Right lobe of liver (tissue), 6 donors: Measurements from ENCODE around the gene C20orf204. TPM values are rescaled to one million over a fixed set of nuclear protein-coding genes. Genes with fewer than 3 reads are reported as not detected.

Source experiments
- ATAC-seq, 4 donors: fragments of 200-7000 bp; cut with Tn5 transposase; one replicate each; pipeline ENCODE4 v1.9.1; 2020; ENCODE audit warnings: mild to moderate bottlenecking in 4 of 4, moderate library complexity in 4 of 4
- DNase-seq, 3 donors: peaks; one replicate each; pipeline ENCODE4 v3.0.0-alpha.2; 2020
- H3K27ac ChIP-seq, 3 donors: fragments of 200-600 bp; one replicate each; pipeline ENCODE4 v1.8.0; 2022
- H3K27me3 ChIP-seq, 2 donors: fragments of 200-600 bp; one replicate each; pipeline ENCODE4 v1.8.0; 2022
- H3K36me3 ChIP-seq, 4 donors: fragments of 200-600 bp; sonication (generic) in 1 of 4; one replicate each; pipeline versions ENCODE4 v1.5.1 to v1.8.0; 2017 to 2022; ENCODE audit warnings: control low read depth in 1 of 4
- H3K4me1 ChIP-seq, 4 donors: fragments of 200-600 bp; sonication (generic) in 1 of 4; one replicate each; pipeline versions ENCODE4 v1.5.1 to v1.8.0; 2017 to 2022; ENCODE audit warnings: control low read depth in 1 of 4
- H3K4me3 ChIP-seq, 3 donors: fragments of 200-600 bp; one replicate each; pipeline ENCODE4 v1.8.0; 2022
- H3K9me3 ChIP-seq, 4 donors: fragments of 200-600 bp; sonication (generic) in 1 of 4; one replicate each; pipeline versions ENCODE4 v1.5.1 to v1.8.0; 2017 to 2022; ENCODE audit warnings: control low read depth in 1 of 4
- POLR2A ChIP-seq: fragments of 450-650 bp; IDR thresholded peaks from one replicate; pipeline ENCODE4 v1.6.1; 2017; ENCODE audit warnings: antibody characterized with exemption, mild to moderate bottlenecking
- WGBS: methylation state at CpG from one replicate; pipeline ENCODE4 v1.1.6; 2018; ENCODE audit warnings: low coverage, low lambda C conversion rate; ENCODE audit not compliant: insufficient coverage; ENCODE audit errors: missing lambda C conversion rate; 5-methylcytosine and 5-hydroxymethylcytosine counted together
- intact Hi-C, 2 donors: fragments of 100-400 bp; cut with DNase I; formaldehyde crosslinking; loops; one replicate each; pipeline versions ENCODE4 v1.11.2 to v1.14.1; 2022
- total RNA-seq, 6 experiments: library from RNA; depleted of rRNA in 2 of 6; stranded (reverse); fragments of >200 nt in 2 of 6; fragmentation: NEBNext Ultra II Directional in 3 of 6; extraction: Animal tissue kit (Norgen Biotek cat#: 25700) in 3 of 6; gene quantifications; one replicate each; pipeline versions ENCODE4 v1.1.0 to v1.2.4, GENCODE V29; 2016 to 2023
- TF ChIP-seq, protein P1 (sequence below), 4 donors: fragments of 200-600 bp in 3 of 4; fragments of 450-650 bp in 1 of 4; IDR thresholded peaks; one replicate each; pipeline versions ENCODE4 v1.5.1 to v1.8.0; 2016 to 2022; ENCODE audit warnings: antibody characterized with exemption in 4 of 4, mild to moderate bottlenecking in 2 of 4
- donor health status: DM: no; HTN: yes; CAD: no.
- donor health status: DM: no; HTN: no; CAD: no.
- donor health status: DM: no; HTN: no; CAD: no.
- donor health status: DM: no; HTN: yes; CAD: no.
- donor health status: DM: no; HTN: yes; CAD: no.

The C20orf204 gene
- total RNA-seq, 6 experiments from 2014 or later: 0.29 to 1.1 (median 0.44) TPM; not detected in 1

DNA sequence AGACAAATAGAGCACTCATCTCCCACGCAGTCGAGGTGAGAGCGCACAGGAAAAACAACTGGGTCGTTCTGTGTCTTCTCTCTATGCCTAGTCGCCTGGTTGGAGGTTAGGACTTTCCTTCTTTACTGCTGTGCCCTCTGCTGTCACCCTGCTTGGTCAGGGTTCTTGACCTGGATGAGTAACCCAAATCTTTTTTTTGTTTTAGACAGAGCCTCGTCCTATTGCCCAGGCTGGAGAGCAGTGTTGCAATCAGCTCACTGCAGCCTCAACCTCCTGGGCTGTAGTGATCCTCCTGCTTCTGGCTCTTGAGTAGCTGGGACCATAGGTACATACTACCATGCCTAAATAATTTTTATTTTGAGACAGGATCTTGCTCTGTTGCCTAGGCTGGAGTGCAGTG, 30.6 kb upstream of the C20orf204 start:
- no peak overlapping the region for H3K27ac ChIP-seq
- H3K36me3 ChIP-seq: peaks cover 0 to 63% (median 19%) of the 10 kb centered on the region in 4 donors
- TF ChIP-seq POLR2A: no peak
- TF ChIP-seq, protein P1, sequence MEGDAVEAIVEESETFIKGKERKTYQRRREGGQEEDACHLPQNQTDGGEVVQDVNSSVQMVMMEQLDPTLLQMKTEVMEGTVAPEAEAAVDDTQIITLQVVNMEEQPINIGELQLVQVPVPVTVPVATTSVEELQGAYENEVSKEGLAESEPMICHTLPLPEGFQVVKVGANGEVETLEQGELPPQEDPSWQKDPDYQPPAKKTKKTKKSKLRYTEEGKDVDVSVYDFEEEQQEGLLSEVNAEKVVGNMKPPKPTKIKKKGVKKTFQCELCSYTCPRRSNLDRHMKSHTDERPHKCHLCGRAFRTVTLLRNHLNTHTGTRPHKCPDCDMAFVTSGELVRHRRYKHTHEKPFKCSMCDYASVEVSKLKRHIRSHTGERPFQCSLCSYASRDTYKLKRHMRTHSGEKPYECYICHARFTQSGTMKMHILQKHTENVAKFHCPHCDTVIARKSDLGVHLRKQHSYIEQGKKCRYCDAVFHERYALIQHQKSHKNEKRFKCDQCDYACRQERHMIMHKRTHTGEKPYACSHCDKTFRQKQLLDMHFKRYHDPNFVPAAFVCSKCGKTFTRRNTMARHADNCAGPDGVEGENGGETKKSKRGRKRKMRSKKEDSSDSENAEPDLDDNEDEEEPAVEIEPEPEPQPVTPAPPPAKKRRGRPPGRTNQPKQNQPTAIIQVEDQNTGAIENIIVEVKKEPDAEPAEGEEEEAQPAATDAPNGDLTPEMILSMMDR (IDR thresholded peaks at IDR 0.05): no peak
- no peak overlapping the region for H3K4me3 ChIP-seq
- intact Hi-C loops: no loop called here
- H3K4me1 ChIP-seq: no peaks in the 10 kb centered on the region
- H3K27me3 ChIP-seq: no peaks in the 10 kb centered on the region
- no peaks in the 10 kb centered on the region for H3K9me3 ChIP-seq
- ATAC-seq: peak; percentile 9 to 90 (median 58)
- WGBS: 58% methylated on average over 5 of the region's 6 CpGs
- no peak for DNase-seq

DNA sequence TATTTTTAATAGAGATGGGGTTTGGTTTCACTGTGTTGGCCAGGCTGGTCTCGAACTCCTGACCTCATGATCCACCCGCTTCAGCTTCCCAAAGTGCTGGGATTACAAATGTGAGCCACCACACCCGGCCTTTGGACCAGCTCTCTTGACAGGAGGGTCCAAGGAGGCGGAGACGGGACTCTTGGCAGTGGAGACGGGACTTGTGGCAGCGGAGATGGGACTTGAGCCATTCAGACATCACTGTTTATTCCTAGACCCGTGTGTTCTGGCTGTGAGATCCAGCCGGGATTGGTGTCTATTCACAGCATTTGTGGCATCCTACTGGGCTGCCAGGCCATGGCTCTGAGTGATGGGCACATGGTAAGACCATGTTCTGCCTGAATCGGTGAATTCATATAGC, 29.5 kb upstream of the C20orf204 start:
- no peaks in the 10 kb centered on the region for H3K4me1 ChIP-seq
- no peak for TF ChIP-seq POLR2A
- TF ChIP-seq, protein P1 (IDR thresholded peaks at IDR 0.05): no peak
- no peaks in the 10 kb centered on the region for H3K9me3 ChIP-seq
- no peak overlapping the region for H3K27ac ChIP-seq
- no peak for DNase-seq
- WGBS: 62% methylated on average over 2 of the region's 10 CpGs
- H3K36me3 ChIP-seq: peaks cover 0 to 63% (median 19%) of the 10 kb centered on the region in 4 donors
- no peak for ATAC-seq
- H3K27me3 ChIP-seq: no peaks in the 10 kb centered on the region
- intact Hi-C loops: no loop called here
- no peak overlapping the region for H3K4me3 ChIP-seq

GRCh38 chr20:64006902-64007301, 29.1 kb upstream of the C20orf204 start:
- WGBS: no CpG with 5 or more reads among the region's 3 CpGs
- H3K27ac ChIP-seq: no peak overlapping the region
- H3K9me3 ChIP-seq: no peaks in the 10 kb centered on the region
- no peaks in the 10 kb centered on the region for H3K27me3 ChIP-seq
- no peak overlapping the region for H3K4me3 ChIP-seq
- no peak for TF ChIP-seq POLR2A
- TF ChIP-seq, protein P1 (IDR thresholded peaks at IDR 0.05): no peak
- no peaks in the 10 kb centered on the region for H3K4me1 ChIP-seq
- DNase-seq (no peak), ATAC-seq (no peak)
- H3K36me3 ChIP-seq: peaks cover 0 to 61% (median 19%) of the 10 kb centered on the region in 4 donors
- intact Hi-C loops: no loop called here

GRCh38 chr20:64009811-64010387, 26.1 kb upstream of the C20orf204 start:
- Histone ChIP-seq H3K4me1 (no peaks in the 10 kb centered on the region), H3K36me3 (peaks cover 0 to 55% (median 16%) of the 10 kb centered on the region in 4 donors), H3K27ac (no peak overlapping the region), H3K9me3 (no peaks in the 10 kb centered on the region), H3K4me3 (no peak overlapping the region), H3K27me3 (no peaks in the 10 kb centered on the region)
- DNase-seq (no peak), ATAC-seq (no peak)
- 66% methylated on average over 9 of the region's 13 CpGs for WGBS
- no peak for TF ChIP-seq POLR2A
- intact Hi-C loops: no loop called here

GRCh38 chr20:64010711-64011237, 25.2 kb upstream of the C20orf204 start:
- ATAC-seq (peak in 1 of 4 donors; percentile 17), DNase-seq (no peak)
- intact Hi-C loops: no loop called here
- no peak overlapping the region for H3K27ac ChIP-seq
- H3K36me3 ChIP-seq: peaks cover 0 to 57% (median 20%) of the 10 kb centered on the region in 4 donors
- TF ChIP-seq POLR2A: no peak
- TF ChIP-seq, protein P1 (IDR thresholded peaks at IDR 0.05): no peak
- H3K4me1 ChIP-seq: no peaks in the 10 kb centered on the region
- 72% methylated on average over 6 of the region's 8 CpGs for WGBS
- H3K4me3 ChIP-seq: no peak overlapping the region
- H3K27me3 ChIP-seq: no peaks in the 10 kb centered on the region
- H3K9me3 ChIP-seq: no peaks in the 10 kb centered on the region
